Mucosa of rectum (tissue), 2 donors: ENCODE measurements around the gene ZFAND4.
A peak's percentile ranks its signal among the peaks of the same experiment; 100 is the strongest.
"Not testable (repeated sequence)": the region's sequence is repeated elsewhere in the genome, so short reads cannot be mapped to it uniquely, and the experiment has no call there.

ENCODE experiments used
- H3K27ac ChIP-seq, 2 donors: one replicate each; pipeline ENCODE4 v1.7.0; 2013; ENCODE audit warnings: inconsistent platforms in 2 of 2, low read depth in 2 of 2, low read length in 2 of 2
- H3K27me3 ChIP-seq, 2 donors: one replicate each; pipeline ENCODE4 v1.7.0; 2013; ENCODE audit warnings: low read length in 2 of 2; ENCODE audit not compliant: control insufficient read depth in 2 of 2, insufficient read depth in 2 of 2
- H3K36me3 ChIP-seq, 2 donors: one replicate each; pipeline ENCODE4 v1.7.0; 2013; ENCODE audit warnings: low read length in 2 of 2; ENCODE audit not compliant: control insufficient read depth in 2 of 2, insufficient read depth in 2 of 2
- H3K4me1 ChIP-seq, 2 donors: one replicate each; pipeline ENCODE4 v1.7.0; 2013; ENCODE audit warnings: low read length in 2 of 2, mild to moderate bottlenecking in 1 of 2; ENCODE audit not compliant: control insufficient read depth in 2 of 2, insufficient read depth in 2 of 2
- H3K4me3 ChIP-seq, 2 donors: one replicate each; pipeline ENCODE4 v1.7.0; 2013; ENCODE audit warnings: low read length in 2 of 2
- H3K9ac ChIP-seq, 2 donors: one replicate each; pipeline ENCODE4 v1.7.0; 2013; ENCODE audit warnings: low read length in 2 of 2, low read depth in 1 of 2, mild to moderate bottlenecking in 1 of 2
- H3K9me3 ChIP-seq, 2 donors: one replicate each; pipeline ENCODE4 v1.7.0; 2013; ENCODE audit warnings: low read length in 2 of 2; ENCODE audit not compliant: control insufficient read depth in 2 of 2
- donor health status: healthy.
- donor health status: Normal muscosa, but diverticular disease.

ZFAND4 gene

DNA sequence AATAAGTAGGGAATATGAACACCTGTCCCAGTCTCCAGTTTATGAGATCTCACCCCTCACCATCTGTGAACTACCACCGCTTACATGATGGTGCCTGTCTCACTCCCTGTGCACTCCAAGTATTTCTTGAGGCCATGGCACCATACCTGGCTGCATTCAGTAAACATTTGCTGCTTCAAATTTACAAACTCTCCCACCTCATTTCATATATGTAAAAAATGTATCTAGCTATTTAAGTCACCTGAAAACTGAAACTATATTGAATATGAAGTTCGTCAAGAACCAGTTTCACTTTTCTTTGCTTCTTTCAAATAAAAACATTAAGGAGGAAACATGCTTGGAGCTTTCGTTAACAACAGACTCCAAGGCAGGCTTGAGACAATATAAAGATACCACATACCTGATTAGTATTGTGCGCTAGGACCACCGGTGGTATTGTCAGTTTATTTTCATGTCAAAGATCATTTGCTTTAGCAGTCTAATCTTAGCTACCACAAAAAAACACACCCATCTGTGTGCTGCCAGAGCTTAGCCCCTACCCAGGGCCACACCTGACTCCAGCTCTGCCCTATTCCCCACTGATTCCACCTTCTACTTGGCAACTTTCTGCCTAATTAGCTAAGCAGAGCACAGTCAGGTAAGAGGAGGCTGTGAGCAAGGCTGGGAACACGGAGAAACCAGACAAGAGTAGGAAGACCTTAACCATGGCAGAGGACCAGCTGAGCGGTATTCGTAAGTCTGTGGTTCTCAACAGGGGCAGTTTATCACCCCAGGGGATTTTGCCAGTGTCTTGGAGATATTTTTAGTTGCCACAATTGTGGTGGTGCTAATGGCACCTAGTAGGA, 92.0 kb downstream of the ZFAND4 start:
- Histone ChIP-seq H3K36me3 (no peaks in the 10 kb centered on the region), H3K9ac (peak overlapping the region; percentile 68 to 75), H3K9me3 (no peaks in the 10 kb centered on the region), H3K4me3 (peak overlapping the region; percentile 52 to 76), H3K27me3 (no peaks in the 10 kb centered on the region), H3K4me1 (peaks cover 10 to 27% of the 10 kb centered on the region in 2 donors), H3K27ac (peak overlapping the region; percentile 78 to 83)

DNA sequence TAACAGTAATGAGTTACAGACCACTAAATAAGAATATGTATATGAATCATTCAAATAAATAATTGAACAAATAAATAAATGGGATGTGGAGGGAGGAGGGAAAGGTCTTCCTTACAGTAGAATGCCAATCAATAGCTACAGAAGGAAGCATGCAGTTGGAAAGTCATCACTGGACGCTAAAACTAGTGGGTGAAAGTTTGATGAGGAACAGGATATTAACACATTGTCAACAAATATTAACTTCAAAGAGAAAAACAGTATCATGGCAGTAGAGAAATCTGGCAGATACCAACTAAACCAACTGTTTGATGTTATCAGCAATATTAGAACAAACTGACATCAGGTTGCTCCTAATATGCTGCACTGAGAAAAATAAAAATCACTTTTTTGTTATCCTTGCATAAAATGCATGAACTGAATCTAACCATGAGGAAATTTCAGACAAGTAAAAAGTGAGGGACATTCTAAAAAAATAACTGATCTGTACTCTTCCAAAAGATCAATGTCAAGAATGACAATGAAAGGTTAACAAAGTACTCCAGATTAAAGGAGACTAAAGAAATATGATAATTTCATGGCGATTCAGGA, 94.1 kb downstream of the ZFAND4 start:
- no peak overlapping the region for H3K4me3 ChIP-seq
- no peak overlapping the region for H3K9ac ChIP-seq
- H3K4me1 ChIP-seq, result peaks cover 13 to 31% of the 10 kb centered on the region in 2 donors
- H3K36me3 ChIP-seq, result no peaks in the 10 kb centered on the region
- H3K27ac ChIP-seq, result no peak overlapping the region
- H3K9me3 ChIP-seq, result no peaks in the 10 kb centered on the region
- H3K27me3 ChIP-seq, result no peaks in the 10 kb centered on the region

DNA sequence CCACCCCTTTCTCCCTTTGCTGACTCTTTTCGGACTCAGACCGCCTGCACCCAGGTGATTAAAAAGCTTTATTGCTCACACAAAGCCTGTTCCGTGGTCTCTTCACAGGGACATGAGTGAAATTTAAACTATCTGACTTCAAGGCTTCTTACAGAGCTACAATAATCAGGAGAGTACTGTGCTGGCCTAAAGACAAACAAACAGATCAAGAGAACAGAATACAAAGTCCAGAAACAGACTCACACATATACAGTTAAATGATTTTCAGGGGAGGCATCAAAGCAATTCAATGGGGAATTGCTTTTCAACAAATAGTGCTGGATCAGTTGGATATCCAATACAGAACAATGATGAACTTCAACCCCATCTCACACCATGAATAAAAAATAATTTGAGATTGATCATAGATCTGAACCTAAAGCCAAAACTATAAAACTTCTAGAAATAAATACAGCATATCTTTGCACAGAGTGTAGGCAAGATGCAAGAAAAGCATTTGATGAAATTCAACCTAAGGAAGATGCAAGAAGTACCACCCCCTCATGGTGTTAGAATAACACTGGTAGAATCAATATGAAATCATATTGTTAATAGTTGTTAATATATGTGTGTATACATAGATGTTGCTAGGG, 96.5 kb downstream of the ZFAND4 start:
- Histone ChIP-seq H3K27me3 (no peaks in the 10 kb centered on the region), H3K4me1 (peaks cover 6 to 29% of the 10 kb centered on the region in 2 donors), H3K9me3 (no peaks in the 10 kb centered on the region), H3K27ac (peak overlapping the region; percentile 26 to 29), H3K9ac (no peak overlapping the region), H3K4me3 (no peak overlapping the region), H3K36me3 (no peaks in the 10 kb centered on the region)

DNA sequence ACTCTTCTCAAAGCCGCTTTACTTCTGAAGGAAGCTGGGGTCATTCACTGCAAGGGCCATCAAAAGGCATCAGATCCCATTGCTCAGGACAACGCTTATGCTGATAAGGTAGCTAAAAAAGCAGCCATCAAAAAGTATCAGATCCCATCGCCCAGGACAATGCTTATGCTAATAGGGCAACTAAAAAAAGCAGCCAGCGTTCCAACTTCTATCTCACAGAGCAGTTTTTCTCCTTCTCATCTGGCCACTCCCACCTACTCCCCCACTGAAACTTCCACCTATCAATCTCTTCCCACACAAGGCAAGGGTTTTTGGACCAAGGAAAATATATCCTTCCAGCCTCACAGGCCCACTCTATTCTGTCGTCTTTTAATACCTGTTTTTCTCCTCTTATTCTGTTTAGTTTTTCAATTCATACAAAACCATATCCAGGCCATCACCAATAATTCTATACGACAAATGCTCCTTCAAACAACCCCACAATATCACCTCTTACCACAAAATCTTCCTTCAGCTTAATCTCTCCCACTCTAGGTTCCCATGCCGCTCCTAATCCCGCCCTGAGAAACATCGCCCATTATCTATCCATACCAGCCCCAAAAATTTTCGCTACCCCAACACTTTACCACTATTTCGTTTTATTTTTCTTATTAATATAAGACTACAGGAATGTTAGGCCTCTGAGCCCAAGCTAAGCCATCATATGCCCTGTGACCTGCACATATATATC, 97.4 kb downstream of the ZFAND4 start:
- not testable (repeated sequence) for H3K9me3 ChIP-seq, H3K36me3 ChIP-seq, H3K9ac ChIP-seq, H3K4me3 ChIP-seq, H3K27me3 ChIP-seq
- H3K27ac ChIP-seq, result peak overlapping the region; percentile 26 to 29
- peaks cover 3 to 22% of the 10 kb centered on the region in 2 donors for H3K4me1 ChIP-seq

DNA sequence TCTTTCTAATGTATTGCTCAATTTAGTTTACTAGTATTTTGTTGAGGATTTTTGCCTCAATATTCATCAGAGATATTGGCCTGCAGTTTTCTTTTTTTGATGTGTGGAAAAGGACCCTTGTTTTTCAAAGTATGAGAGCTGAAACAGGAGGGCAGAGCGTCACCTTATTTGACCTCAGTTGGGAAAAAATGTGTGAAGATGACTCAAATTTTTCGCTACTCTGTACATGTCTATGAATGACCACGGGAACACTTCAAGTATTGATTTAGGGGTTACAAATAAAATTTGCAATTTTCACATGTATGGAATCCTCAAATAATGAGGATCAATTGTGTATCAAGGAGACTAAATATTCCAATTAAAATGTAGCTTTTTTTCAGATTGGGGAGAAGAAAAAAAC, 103.1 kb downstream of the ZFAND4 start:
- Histone ChIP-seq H3K4me1 (peaks cover 0 to 2% of the 10 kb centered on the region in 2 donors), H3K27ac (no peak overlapping the region), H3K9me3 (no peaks in the 10 kb centered on the region), H3K9ac (no peak overlapping the region), H3K27me3 (no peaks in the 10 kb centered on the region), H3K36me3 (no peaks in the 10 kb centered on the region), H3K4me3 (no peak overlapping the region)

DNA sequence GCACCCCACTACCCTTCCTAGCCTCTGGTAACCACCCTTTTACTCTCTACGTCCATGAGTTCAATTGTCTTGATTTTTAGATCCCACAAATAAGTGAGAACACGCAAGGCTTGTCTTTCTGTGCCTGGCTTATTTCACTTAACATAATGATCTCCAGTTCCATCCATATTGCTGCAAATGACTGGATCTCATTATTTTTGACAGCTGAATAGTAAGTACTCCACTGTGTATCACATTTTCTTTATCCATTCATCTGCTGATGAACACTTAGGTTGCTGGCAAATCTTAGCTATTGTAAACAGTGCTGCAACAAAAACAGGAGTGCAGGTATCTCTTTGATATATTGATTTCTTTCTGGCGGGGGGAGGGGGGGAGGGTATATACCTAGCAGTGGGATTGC, 106.2 kb downstream of the ZFAND4 start:
- no peaks in the 10 kb centered on the region for H3K27me3 ChIP-seq
- H3K36me3 ChIP-seq, result no peaks in the 10 kb centered on the region
- no peak overlapping the region for H3K4me3 ChIP-seq
- H3K4me1 ChIP-seq, result no peaks in the 10 kb centered on the region
- no peak overlapping the region for H3K9ac ChIP-seq
- no peak overlapping the region for H3K27ac ChIP-seq
- H3K9me3 ChIP-seq, result no peaks in the 10 kb centered on the region
